ENCODE measurements around the gene C1orf74. TPM values are rescaled to one million over a fixed set of nuclear protein-coding genes. Genes with fewer than 3 reads are reported as not detected.
A peak's percentile ranks its signal among the peaks of the same experiment; 100 is the strongest.

Gene C1orf74
- 1 to 10 TPM; 1.5 to 1.7 TPM for total RNA-seq

DNA sequence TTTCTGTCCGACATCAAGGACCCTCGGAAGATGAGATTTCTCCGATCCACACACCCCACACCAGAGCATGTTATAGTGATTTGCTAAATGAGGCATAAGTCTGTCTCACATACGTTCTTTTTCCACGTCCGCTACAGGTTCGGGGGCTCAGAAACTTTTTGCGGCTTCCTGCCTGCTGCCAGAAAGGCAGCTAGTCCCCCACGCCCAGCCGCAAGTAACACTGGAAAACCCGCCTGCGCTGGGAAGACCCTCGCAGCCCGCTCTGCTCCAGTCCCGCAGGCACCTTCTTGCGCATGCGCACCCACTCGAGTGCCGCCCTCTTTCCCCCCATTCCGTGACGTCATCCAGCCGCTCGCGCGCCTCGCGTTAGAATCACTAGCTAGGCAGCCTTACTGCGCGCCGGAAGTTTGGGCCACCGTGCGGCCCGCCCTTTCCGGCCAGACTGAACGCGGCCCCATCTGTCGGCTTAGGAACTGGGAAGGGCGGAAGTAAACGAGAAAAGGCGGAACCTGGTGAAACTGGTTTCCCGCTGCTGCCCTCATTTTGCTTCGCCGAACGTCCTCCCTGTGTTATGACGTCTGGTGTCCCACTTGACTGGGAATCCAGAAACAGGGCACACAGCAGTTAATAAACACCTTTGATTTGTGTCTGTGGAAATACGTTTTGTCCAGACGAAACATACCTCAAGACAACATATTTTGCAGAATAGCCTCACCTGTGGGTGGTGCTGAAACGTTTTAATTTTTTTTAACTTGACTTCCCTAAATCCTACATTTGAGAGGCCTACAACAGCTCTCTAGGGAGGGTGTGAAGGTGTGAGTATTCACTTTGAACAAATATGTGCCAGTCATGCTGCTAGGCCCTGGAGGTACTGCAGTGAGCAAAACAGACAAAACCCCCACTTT lies at the start of gene C1orf74:
Gene C1orf74 (minus strand): TSS at position 295 of the 905 bp plus-strand sequence. CDS start 925 bp downstream, outside the sequence.
- H3K9me3 Mint-ChIP-seq: peaks cover 2% of the 10 kb centered on the region
- peaks cover 42% of the 10 kb centered on the region for H3K4me1 Mint-ChIP-seq
- peak within 1 kb of the TSS; percentile 94 for H3K27ac Mint-ChIP-seq
- peak within 1 kb of the TSS; percentile 87 for H3K4me3 Mint-ChIP-seq
- peak; percentile 100 for DNase-seq
- peaks cover 38% of the 10 kb centered on the region for H3K36me3 Mint-ChIP-seq
- peaks cover 4% of the 10 kb centered on the region for H3K27me3 Mint-ChIP-seq

- DNase-seq: no peak
- Mint-ChIP-seq H3K36me3 (peaks cover 52% of the 10 kb centered on the region), H3K9me3 (no peaks in the 10 kb centered on the region), H3K4me1 (peaks cover 55% of the 10 kb centered on the region), H3K27me3 (no peaks in the 10 kb centered on the region), H3K27ac (no peak overlapping the region), H3K4me3 (no peak overlapping the region)
Observed at GRCh38 chr1:209831615-209832014, 47.3 kb upstream of the C1orf74 start.

DNA sequence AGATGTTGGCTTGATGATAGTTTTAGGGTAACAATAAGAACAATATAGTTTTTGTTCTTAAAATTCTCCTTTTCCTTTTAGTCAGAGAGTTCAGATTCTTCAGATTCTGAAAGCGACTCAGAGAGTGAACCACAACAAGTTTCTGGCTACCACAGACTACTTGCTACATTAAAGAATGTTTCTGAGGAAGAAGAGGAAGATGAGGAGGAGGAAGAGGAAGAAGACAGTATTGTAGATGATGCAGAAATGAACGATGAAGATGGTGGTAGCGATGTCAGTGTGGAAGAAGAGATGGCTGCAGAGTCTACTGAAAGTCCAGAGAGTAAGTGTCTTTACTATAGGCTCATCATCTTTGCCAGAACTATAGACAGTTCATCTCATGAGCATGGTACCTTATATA lies 46.4 kb upstream of the C1orf74 start:
- Mint-ChIP-seq H3K27ac (peak overlapping the region; percentile 1), H3K36me3 (peaks cover 48% of the 10 kb centered on the region), H3K9me3 (no peaks in the 10 kb centered on the region), H3K27me3 (no peaks in the 10 kb centered on the region), H3K4me3 (no peak overlapping the region), H3K4me1 (peaks cover 54% of the 10 kb centered on the region)
- no peak for DNase-seq

GRCh38 chr1:209829716-209830115 lies 45.4 kb upstream of the C1orf74 start:
- no peak for DNase-seq
- Mint-ChIP-seq H3K9me3 (no peaks in the 10 kb centered on the region), H3K27ac (no peak overlapping the region), H3K36me3 (peaks cover 43% of the 10 kb centered on the region), H3K4me3 (peak overlapping the region; percentile 93), H3K27me3 (no peaks in the 10 kb centered on the region), H3K4me1 (peaks cover 44% of the 10 kb centered on the region)

DNA sequence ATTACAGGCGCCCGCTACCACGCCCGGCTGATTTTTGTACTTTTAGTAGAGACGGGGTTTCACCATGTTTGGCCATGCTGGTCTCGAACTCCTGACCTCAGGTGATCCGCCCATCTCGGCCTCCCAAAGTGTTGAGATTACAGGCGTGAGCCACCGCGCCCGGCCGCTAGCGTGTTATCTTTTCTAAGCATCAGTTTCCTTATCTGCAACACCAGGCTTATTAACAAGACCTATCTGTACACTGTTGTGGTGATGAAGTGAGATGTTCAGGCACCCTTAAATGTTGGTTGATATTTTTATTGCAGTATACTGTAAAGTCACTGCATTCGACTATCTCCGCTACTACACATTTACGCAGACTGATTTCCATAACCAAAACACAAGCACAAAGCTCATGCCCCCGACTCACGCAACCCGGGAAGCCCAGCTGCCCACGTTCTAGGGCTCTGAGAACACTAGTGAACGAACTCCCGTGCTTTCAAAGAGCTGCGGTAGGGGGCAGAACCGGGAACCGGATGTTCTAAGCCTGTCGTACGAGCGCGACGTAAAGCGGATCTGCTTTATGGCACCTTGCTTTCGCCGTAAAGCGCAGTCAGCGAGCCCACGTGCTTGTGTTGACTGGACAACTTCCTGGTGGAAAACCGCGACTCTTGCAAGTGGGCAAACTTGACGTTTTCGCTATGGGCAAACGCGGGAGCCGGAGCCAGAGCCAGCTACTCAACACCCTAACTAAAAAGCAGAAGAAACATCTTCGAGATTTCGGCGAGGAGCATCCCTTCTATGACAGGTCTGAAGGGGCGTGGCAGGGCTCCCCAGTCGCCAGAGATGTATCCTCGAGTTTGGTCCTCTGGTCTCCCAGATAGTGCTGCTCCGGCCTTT lies 43.3 kb upstream of the C1orf74 start, which contains the start of gene UTP25:
Gene UTP25 (plus strand): TSS at position 589 of the 879 bp plus-strand sequence. CDS start 92 bp downstream, at position 681.
- peaks cover 4% of the 10 kb centered on the region for H3K27me3 Mint-ChIP-seq

GRCh38 chr1:209825591-209826434 lies 41.5 kb upstream of the C1orf74 start:
- H3K9me3 Mint-ChIP-seq: no peaks in the 10 kb centered on the region
- peaks cover 15% of the 10 kb centered on the region for H3K27me3 Mint-ChIP-seq
- H3K4me1 Mint-ChIP-seq: peaks cover 42% of the 10 kb centered on the region
- no peak overlapping the region for H3K4me3 Mint-ChIP-seq
- peak overlapping the region; percentile 43 for H3K27ac Mint-ChIP-seq
- no peak for DNase-seq
- peaks cover 21% of the 10 kb centered on the region for H3K36me3 Mint-ChIP-seq

More for the DNA sequence above, 43.3 kb upstream of the C1orf74 start, which contains the start of gene UTP25:
- Mint-ChIP-seq H3K27ac (peak within 1 kb of the TSS; percentile 87), H3K36me3 (peaks cover 25% of the 10 kb centered on the region), H3K4me3 (peak within 1 kb of the TSS; percentile 93), H3K9me3 (no peaks in the 10 kb centered on the region), H3K4me1 (peaks cover 45% of the 10 kb centered on the region)
- DNase-seq: peak; percentile 90

GRCh38 chr1:209823143-209824041 lies 39.0 kb upstream of the C1orf74 start:
- H3K9me3 Mint-ChIP-seq: no peaks in the 10 kb centered on the region
- DNase-seq: no peak
- peak overlapping the region; percentile 32 for H3K27ac Mint-ChIP-seq
- H3K36me3 Mint-ChIP-seq: peaks cover 8% of the 10 kb centered on the region
- H3K4me1 Mint-ChIP-seq: peaks cover 24% of the 10 kb centered on the region
- H3K4me3 Mint-ChIP-seq: no peak overlapping the region
- peaks cover 21% of the 10 kb centered on the region for H3K27me3 Mint-ChIP-seq

- H3K9me3 Mint-ChIP-seq: no peaks in the 10 kb centered on the region
- H3K4me3 Mint-ChIP-seq: no peak overlapping the region
- peak overlapping the region; percentile 32 for H3K27ac Mint-ChIP-seq
- DNase-seq: no peak
- H3K36me3 Mint-ChIP-seq: peaks cover 3% of the 10 kb centered on the region
- H3K27me3 Mint-ChIP-seq: peaks cover 26% of the 10 kb centered on the region
- peaks cover 24% of the 10 kb centered on the region for H3K4me1 Mint-ChIP-seq
Observed at GRCh38 chr1:209822706-209823105, 38.3 kb upstream of the C1orf74 start.

GRCh38 chr1:209820986-209821385 lies 36.6 kb upstream of the C1orf74 start:
- H3K36me3 Mint-ChIP-seq: no peaks in the 10 kb centered on the region
- DNase-seq: no peak
- H3K27ac Mint-ChIP-seq: no peak overlapping the region
- H3K4me3 Mint-ChIP-seq: no peak overlapping the region
- H3K27me3 Mint-ChIP-seq: peaks cover 27% of the 10 kb centered on the region
- peaks cover 14% of the 10 kb centered on the region for H3K4me1 Mint-ChIP-seq
- no peaks in the 10 kb centered on the region for H3K9me3 Mint-ChIP-seq

DNA sequence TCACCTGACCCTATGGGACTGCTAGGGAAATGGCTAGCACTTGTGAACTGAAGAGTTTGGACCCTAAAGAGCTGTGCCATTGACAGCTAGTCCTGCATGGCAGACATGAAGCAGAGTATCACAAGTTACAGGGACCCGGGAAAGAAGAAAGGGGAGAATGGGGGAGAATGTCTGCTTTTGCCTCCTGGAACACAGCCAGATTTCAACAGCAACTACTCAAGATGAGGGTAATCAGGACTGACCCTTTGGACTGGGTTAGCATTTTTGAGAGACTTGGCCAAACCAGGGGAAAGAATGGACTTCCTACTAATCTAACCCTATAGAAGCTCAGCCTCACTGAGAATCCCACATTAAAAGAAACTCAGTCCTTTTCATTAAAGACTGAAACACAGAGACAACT lies 34.7 kb upstream of the C1orf74 start:
- DNase-seq: no peak

GRCh38 chr1:209817691-209818090 lies 33.3 kb upstream of the C1orf74 start:
- Mint-ChIP-seq H3K4me1 (peaks cover 14% of the 10 kb centered on the region), H3K27me3 (peaks cover 23% of the 10 kb centered on the region), H3K4me3 (no peak overlapping the region), H3K9me3 (no peaks in the 10 kb centered on the region), H3K27ac (no peak overlapping the region), H3K36me3 (no peaks in the 10 kb centered on the region)
- no peak for DNase-seq

More for the DNA sequence above, 34.7 kb upstream of the C1orf74 start:
- Mint-ChIP-seq H3K36me3 (no peaks in the 10 kb centered on the region), H3K4me1 (peaks cover 21% of the 10 kb centered on the region), H3K27me3 (peaks cover 27% of the 10 kb centered on the region), H3K4me3 (no peak overlapping the region), H3K27ac (no peak overlapping the region), H3K9me3 (no peaks in the 10 kb centered on the region)

- no peak overlapping the region for H3K27ac Mint-ChIP-seq
- peaks cover 12% of the 10 kb centered on the region for H3K4me1 Mint-ChIP-seq
- peaks cover 19% of the 10 kb centered on the region for H3K27me3 Mint-ChIP-seq
- no peaks in the 10 kb centered on the region for H3K36me3 Mint-ChIP-seq
- no peak overlapping the region for H3K4me3 Mint-ChIP-seq
- DNase-seq: no peak
- no peaks in the 10 kb centered on the region for H3K9me3 Mint-ChIP-seq
Observed at GRCh38 chr1:209816923-209817322, 32.6 kb upstream of the C1orf74 start.

DNA sequence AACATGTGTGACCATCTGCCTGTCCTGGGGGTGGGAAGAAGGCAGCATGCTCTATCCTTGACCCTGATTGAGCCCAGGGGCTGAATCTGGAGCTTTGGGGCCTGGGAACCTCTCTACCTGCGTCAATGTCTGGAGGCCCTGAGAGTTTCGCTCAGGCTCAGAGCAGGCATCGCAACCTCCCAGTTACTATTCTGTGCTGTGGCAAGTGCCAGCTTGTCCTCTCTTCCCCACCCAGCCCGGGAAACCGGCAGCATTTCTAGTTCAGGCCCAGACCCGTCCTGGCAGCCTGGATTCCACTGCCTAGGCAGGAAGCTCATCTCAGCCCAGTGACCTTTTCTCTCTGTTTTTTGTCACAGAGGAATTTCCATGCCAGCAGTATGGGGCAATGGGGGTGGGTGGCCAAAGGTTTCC lies 31.6 kb upstream of the C1orf74 start:
- H3K4me1 Mint-ChIP-seq: peaks cover 12% of the 10 kb centered on the region
- peaks cover 12% of the 10 kb centered on the region for H3K27me3 Mint-ChIP-seq
- peak overlapping the region; percentile 47 for H3K4me3 Mint-ChIP-seq
- no peak for DNase-seq
- H3K36me3 Mint-ChIP-seq: no peaks in the 10 kb centered on the region
- H3K27ac Mint-ChIP-seq: peak overlapping the region; percentile 77
- no peaks in the 10 kb centered on the region for H3K9me3 Mint-ChIP-seq

Data from activated naive CD8-positive, alpha-beta T cell treated with anti-CD3 and anti-CD28 coated beads for 36 hours (primary cell).